Effector CD8-positive, alpha-beta T cell (primary cell): ENCODE measurements around the gene MBNL3.

Source experiments
- DNase-seq: peaks from one replicate; lab custom pipeline; 2025; lab: John Stamatoyannopoulos, UW

MBNL3 gene

DNA sequence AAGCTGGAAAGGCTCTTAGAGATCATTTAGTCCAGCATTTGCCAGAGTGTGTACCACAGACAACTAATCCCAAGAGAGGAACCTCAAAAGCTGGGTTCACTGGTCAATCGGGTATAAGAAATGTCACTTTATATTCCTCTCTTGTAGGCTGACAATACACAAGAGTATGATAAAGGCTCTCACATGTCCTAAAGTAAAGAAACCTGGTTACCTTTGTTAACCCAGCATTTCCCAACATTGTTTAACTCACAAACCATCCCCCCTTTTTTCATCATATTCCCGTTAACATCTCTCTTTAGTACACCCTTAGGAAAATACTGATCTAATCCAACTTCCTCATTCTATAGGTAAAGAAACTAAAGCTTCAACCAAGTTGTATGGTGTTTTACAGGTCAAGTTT, 74.4 kb downstream of the MBNL3 start:
- no peak for DNase-seq

DNA sequence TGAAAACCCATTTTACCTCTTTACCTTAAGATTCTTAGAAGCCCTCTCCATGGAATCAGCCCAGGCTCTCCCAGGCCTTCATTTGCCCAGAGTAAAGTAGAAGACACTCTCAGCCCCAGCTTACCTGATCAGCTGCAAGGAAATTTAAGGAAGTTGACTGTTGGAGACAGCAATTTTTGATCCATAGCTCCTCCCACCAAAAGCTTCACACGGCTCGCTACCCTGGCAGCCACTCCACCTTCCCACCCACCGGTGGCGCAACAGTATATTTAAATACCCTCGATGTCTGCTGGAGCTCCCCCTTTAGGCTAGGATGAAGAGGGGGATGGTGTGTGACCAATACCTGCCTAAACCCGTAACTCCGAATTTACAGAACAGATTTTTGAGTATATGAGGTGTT, 75.4 kb downstream of the MBNL3 start:
- no peak for DNase-seq

DNA sequence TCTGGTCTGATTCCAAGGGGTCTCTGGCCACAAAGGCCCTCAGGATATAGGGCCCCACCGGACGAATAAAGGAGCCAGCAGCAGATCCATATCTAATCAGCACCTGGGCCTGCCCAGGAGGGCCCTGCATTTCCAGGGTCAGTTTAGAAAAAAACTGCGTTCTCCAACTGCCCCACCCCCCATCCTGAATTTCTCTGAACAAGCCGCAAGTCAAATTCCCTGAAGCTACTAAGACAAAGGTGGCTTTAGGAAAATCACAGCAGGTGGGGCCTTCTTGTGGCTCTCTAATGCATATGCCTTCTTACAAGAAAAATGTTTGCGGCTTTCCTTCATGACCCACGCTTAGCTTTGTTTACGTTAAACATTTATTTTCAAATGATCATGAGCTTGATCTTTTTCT, 76.6 kb downstream of the MBNL3 start:
- no peak for DNase-seq

DNA sequence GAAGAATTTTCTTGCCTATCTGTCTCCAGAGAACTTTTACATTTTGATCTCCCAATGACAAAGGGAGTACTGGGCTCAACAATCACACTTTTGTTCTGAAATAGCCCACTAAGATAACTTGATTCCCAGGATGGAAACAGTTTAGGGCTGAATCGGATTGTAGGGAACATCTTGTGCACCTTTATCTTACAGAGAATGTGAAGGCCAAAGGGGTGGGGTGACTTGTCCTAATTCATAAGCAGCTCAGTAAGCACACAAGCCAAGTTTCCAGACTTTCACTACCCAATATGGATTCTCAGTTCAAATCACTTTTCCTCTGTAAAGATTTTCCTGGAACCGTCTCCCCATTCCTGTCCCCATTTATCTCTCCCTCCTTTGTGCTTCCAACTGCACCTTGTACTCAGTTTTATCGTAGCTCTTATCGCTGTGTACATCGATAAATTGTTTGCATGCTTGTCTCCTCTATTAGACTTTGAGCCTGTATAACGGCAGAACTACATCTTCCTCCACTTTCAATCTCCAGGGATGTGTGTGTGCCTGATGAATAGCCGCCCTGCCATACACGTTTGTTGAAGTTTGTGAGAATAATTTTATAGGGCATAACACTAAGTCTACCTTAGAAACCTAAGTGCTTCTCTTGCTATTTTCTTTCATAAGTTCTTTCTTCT, 77.4 kb downstream of the MBNL3 start:
- DNase-seq: no peak

DNA sequence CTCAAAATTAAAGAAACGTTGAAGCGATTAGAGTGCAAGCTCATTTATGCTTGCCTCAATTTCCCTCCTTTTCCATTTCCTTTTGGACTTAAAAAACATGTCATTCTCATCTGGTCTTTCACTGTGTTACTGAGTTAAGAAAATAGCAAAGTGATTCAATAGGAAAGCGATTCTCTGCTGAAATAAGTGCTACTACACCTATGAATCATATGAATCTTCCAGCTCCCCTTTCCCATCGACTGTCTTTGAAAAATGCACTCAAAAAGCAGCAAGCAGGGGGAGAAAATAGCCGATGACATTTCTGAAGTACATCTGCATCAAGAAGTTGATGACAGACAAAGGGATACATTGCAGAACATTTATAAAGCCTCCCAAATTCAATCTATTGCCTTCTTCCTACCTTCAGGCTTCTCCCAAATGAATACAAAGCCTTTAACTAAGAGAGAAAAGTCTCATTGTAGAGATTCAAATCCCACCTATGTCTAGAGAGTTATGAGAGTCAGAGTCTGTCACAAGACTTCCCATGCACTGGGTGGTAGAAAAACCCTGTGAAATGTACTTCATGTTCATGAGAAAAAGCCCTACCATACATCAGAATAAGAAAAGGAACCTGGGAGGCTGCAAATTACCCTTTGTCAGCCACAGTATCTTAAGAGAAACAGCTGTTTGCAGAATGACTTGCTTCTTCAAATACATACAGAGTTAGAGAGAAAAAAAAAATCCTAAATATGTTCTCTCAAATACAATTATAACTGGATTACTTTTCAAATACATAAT, 78.9 kb downstream of the MBNL3 start:
- DNase-seq: no peak

DNA sequence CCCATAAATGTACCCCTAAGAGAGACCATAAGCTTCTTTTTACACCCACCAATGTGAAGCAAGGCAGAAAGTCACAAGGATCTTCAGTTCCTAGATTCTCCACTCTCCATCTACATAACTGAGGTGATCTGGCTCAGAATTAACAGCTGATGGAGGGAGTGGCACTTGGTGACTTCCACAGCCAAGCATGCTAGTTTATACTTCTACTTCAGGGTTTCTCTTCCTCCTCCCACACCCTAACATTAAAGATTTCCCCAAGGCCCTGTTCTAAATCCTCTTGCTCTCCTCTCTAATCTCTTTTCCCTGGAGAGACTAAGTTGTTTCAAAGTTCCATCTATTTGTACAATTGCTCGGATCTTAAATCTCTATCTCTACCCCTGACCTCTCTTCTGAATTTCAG, 81.1 kb downstream of the MBNL3 start:
- no peak for DNase-seq

DNA sequence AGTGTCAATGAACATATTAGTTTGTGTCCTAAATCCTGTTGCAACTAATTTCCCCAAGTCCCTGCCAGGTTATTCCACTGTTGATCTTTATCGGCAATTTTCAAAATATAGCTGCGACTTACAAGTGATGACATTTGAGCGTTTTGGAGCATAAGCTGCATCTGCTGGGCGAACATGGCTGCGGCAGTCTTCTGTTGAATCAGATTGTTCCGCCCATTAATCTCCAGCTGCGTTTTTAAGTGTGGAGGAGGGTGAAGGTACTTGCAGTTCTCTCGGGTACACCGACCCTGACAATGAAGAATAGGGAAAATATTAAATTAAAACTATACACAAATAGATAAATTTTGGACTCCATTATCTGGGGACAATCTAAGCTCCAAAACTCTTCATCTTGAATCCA, 82.7 kb downstream of the MBNL3 start:
- DNase-seq: no peak

DNA sequence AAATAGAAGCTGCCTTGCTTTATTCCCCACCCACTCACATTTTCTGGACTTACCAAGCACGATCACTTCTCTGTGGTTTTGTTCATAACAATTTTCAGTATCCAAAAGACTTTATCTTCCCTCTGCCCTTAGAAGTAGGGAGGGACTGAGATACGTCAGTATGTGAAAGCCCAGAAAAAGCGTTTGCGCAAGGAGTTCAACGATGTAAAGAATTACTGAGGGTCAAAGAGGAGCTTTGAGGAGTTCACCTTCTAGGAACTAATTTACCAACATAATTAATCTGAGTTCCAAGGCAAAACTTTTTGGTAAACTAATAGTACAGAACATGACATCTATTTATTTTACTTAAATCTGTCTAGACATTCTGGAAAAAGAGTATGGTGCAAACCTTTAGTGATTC, 84.6 kb downstream of the MBNL3 start:
- no peak for DNase-seq

DNA sequence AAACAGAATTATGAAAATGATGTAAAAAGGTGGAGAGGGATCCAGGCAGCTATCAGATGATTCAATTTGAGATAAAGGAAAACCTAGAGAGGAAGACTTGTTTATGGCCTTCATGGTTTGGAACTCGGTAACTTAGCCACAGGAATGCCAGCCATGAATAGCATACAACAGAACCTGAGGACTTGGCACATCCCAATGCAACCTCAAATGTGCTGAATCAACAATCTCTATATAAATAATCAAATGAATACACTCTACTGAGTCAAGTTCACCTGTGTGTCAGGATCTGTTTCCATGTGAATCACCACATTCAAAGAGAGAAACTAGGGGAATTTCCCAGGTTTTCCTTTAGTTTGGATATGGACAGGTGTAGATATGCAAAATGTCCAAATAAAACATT, 86.9 kb downstream of the MBNL3 start:
- DNase-seq: no peak

DNA sequence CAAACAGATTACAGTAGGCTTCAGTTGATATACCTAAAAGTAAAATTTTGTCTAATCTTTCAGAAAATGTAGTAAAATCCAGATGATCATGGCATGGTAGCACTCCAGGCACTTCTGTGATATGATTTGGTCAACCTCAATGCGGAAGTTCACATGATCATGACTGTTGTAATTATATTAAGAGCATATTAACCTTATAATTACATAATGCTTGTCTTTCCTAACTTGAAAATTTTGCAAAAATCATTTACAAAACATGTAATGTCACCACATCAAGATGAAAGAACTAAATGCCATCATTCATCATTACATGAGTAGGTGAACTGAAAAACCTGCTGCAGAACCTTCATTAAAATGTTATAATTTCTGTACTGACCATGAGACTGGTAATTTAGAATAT, 88.1 kb downstream of the MBNL3 start:
- DNase-seq: no peak

DNA sequence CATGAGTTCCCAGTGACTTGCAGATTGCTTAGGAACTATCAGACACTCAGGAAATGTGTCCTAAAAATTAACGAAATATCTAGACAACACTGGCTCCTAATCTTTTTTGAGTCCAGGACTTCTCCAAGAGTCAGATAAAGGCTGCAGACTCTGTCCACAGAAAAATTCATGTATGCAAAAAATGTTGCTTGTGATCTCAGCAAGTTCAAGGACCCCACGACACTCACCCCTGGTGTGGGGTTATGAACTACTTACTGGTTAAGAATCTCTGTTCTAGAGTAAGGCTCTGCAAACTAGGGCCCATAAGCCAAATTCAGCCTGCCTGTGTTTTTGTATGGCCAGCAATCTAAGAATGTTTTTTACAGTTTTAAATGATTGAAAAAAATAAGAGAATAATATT, 93.2 kb downstream of the MBNL3 start:
- no peak for DNase-seq

DNA sequence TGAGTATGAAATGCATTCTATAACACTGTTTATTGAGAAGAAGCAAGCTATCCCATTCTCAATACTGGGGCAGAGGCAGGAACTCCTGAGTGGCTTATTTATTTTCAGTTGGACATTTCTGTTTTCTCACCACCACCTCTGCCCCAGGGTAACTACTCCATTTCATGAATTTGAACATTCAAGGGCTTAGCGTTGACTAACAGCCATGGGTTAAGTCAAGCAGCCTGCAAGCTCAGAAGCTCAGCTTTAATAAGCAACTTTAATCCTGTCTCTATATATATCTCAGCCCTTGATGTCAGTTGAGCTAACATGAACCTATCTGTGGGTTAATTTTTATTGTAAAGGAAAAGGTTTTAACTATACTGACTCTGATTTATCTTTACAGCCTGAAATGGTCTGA, 93.8 kb downstream of the MBNL3 start:
- DNase-seq: no peak

DNA sequence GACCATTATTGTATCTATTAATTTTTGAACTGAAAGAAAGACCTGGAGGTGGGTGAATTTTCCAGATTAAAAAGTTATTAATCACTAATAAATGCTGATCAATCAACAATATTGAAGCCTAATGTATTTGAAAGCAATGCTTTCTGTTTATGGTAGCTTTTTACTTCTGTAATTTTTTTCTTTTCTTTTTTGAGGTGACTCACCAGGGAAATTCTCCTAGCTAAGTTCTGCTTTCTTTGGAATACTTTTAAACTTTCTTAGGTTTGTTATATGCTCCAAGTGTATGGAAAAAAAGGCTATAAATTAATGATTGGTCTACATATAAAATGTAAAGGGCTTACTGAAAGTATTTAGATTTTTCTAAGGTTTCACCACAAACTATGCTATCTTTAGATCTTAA, 94.2 kb downstream of the MBNL3 start:
- no peak for DNase-seq

DNA sequence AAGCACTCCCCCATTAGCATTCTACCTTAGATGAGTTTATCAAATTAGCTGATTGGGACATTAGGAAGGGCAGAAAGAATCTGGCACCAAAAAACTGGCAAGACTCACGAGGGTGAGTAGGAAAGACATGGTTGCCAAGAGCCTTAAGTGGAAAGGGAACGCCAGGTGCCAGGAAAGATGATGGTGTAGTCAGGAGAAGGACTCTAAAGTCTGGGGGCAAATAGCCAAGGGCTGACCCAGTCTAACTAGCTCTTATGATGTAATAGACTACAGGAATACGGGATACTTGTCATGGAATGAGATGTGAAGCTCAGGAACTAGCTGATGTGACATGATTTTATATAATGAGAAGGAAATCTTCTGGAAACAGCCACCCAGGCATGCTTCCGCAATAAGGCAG, 94.8 kb downstream of the MBNL3 start:
- DNase-seq: no peak

DNA sequence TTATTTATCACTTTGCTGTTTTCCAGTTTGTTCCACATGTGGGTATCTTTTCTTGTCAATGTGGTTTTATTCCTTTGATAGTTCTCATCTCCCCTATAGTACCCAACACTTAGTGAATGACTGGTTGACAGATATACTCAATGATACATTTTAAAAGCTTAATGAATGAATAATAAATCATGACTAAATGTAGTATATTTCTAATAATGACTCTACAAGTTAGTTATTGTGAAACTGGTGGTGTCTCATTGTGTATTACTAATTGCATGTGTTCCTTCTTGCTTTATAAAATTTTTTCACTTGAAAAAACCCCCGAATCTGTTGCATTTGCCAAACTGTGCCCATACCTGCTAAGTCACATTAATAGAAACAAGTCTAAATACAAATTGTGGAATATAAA, 95.4 kb downstream of the MBNL3 start:
- no peak for DNase-seq

DNA sequence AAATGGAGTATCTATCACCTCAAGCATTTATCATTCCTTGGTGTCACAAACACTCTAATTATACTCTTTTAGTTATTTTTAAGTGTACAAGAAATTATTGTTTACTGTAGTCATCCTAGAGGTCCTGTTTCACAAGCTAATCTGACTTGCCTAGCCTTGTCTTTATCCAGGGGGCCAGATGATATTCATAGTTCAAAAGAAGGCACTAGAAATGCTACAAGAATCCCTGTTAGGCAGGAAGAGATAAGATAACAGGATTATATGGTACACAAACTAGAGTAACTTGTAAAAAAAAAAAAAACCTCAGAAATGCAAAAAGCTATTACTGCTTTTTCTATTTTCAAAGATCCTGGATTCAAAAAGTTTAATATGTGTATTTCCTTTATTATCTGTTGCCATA, 95.8 kb downstream of the MBNL3 start:
- no peak for DNase-seq

DNA sequence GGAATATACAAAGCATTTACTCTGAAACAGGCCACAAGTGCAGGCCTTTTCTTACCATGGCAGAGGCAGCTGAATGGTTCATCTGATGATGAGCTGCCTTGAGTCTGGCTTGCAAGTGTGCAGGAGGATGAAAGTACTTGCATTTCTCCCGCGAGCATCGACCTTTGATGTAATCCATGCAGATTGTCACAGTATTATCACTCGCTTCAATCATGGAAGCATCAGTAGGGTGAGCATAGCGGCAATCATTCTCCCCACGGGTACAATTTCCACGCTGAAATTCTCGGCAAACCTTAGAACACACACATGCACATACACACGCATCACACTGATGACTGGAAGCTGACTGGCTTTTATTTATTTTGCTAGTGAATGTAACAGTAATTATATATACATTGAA, 98.0 kb downstream of the MBNL3 start:
- DNase-seq: no peak

DNA sequence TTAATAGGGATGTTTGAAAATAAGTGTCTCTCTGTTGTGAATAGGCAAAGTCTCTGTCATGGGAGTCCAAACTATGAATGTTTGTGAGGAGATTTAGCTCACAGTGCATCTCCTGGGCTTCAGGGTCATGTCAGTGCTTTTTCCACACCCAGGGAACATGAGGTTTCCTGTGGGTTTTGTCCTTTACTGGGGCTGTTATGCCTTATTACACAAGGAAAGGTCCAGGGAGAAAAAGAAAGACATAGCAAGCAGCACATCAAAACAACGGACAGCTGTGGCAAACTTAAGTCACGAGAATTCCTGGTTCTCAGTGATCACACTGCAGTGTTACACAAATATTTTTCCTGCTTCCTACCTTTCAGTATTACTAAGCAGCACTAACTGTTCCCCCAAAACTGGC, 99.4 kb downstream of the MBNL3 start:
- no peak for DNase-seq

DNA sequence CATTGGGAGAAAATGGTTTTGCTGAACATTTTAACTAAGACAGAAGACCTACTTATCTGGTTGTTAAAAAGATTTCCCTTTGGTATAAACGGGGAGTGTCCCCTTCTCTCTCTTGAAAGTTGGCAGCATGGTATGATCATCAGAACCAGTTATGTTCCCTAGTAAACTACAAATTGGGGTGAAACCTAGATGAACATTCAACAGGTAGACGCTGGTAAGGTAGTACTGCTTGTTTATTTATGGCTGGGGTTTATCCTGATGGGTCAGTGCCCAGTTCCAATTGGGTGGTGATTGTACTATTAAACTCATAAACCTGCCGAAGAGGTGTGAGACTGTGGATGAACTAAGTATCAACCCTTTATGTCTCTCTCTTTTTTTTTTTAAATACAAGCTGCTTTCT, 100.5 kb downstream of the MBNL3 start:
- DNase-seq: no peak

DNA sequence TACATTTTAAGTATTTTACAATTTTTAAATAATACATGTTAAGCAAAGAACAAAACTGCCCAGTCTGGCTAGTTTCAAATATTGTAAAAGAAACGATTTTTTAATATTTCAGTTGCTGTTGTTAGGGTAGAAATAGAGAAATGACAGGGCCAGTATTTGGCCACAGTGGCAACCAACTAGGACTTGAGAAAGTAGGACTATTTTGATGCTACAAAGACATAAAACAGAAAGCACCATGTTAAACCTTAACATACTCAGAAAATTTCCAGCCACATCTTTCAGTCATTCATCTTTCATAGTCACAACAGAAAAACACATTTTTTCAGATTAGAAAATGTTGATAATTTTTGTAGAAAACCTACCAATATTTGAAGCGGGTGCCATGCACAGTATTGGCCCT, 104.5 kb downstream of the MBNL3 start:
- DNase-seq: no peak

DNA sequence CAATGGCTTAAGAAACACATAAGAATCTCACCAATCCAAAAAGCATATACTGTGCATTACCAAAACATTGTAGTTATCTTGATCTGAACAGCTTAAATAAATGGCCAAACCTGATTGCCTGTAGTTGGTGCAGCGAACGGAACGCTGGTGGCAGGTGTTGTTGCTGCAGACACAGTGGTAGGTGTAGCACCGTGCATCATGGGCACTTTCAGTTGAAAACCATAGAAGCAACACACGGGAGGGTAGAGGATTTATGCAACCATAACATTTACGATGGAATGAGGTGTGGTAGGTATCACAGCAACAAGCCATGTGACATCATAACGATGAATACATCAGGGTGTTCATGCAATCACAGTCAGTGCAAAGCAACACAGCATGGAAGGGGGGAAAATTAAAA, 106.8 kb downstream of the MBNL3 start:
- no peak for DNase-seq

DNA sequence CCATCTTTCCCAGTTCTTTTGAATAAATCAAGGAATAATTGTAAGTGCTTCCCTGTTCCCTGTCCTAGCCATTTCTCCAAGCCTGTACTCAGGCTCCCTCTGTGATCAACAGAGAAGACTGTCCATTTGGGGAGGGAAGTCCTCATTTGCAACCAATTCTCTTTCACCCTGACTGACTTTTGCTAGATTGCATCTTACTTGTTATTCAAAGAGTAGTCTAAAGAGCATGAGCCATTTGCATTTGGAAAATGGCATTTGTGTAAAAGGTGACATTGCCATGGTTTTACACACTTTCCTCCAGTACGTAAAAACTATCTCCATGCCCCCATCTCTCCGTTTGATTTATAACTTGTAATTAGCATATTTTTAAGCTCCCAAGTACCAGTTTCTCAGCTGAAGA, 110.6 kb downstream of the MBNL3 start:
- DNase-seq: no peak

DNA sequence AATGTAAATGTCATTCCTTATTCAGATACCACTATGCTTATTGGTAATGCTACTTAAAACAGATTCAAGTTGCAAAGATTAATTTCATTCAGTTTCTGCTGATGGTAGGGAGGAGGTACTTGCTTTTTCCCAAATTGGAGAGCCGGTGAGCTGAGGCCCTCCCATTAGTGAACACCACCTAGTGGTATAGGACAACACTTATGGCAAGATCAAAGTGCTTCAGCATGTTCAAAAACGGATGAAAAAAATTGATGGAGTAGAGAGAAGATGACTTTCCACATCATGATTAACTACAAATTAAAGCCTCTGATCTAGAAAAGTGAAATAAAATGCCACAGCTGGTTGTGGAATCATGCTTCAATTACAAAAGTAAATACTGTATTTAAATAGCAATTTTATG, 112.9 kb downstream of the MBNL3 start:
- DNase-seq: no peak

DNA sequence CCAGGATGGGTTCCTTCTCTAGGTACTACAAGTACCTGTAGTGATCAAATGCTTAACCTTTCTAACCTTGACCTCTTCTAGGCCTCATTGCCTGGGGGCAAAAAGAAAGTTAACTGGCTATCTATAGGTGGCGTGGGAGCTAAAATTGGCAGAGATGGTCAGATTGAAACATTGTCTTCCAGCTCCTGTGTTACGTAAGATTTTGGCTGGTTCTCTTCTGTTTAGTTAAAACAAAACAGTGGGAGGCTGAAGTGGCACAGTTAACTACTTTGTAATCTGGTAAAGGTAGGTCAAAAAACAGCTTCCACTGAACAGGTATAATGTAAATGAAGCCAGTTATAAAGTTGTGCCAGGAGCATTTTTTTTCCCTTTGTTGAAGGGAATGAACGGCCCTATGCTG, 115.2 kb downstream of the MBNL3 start:
- no peak for DNase-seq
